GM12865 (cell line): ENCODE data around the gene CDH13.

ENCODE experiments used
- DNase-seq: peaks from one replicate; pipeline ENCODE4 v3.0.0; 2010; ENCODE audit warnings: low read depth
- H3K4me3 ChIP-seq: 2 replicates; pipeline ENCODE4 v1.5.1; 2011; ENCODE audit warnings: mild to moderate bottlenecking, low read depth, low read length, control low read depth
- CTCF ChIP-seq: IDR thresholded peaks from 2 replicates; pipeline ENCODE4 v1.5.1; 2011; ENCODE audit warnings: low read length, control low read depth, low read depth, inconsistent platforms; ENCODE audit not compliant: insufficient read depth; ENCODE audit errors: missing control alignments

CDH13 gene

GRCh38 chr16:83258366-83258928, 631.7 kb downstream of the CDH13 start:
- DNase-seq = no peak
- H3K4me3 ChIP-seq = no peak overlapping the region
- TF ChIP-seq CTCF = no peak

DNA sequence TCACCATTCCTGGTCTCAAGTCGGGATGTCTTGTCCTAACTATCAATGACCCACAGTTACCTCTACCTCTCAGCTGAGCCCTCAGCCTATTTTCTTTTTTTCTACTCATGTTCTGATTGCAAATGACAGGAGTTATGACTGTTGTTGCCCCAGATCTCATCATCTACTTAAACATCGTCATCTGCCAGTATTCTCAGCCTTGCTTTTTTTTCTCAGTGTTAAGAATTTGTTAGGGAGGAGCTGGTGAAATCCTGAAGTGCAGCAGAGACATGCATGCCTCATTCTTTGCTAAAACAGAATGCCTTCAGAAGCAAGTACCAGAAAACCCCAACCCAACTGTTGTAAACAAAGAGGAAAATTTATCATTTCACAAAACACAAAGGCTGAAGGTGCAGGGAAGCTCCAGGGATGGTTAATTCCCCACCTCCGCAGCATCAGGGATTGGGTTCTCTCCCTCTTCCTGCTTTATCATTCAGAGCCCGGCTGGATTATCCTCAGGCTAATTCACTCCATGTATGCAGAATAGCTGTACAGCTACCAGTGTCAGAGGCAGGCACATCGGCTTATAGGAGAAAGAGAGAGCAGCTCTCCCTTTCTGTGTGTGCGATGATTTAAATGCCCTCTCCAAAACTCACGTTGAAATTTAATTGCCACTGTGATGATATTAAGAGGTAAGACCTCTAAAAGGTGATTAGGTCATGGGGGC, 640.2 kb downstream of the CDH13 start:
- no peak overlapping the region for H3K4me3 ChIP-seq
- no peak for TF ChIP-seq CTCF
- DNase-seq = no peak

DNA sequence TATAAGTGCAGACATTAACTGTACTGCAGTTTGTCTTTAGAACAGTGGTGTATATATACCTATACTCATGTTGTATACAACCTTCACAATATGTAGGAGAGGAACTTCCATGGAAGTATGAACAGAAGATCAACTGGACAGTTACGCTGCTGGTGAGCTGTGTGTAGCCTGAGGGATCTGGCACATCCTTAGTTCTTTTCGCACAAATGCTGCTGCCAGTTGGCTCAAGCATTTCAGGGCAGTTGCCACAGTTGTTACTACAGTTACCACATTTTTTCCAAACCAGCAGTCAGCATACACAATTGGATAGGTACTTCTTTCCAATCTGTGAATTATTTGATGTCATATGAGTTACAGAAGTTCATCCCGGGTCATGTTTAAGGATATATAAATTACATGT, 641.4 kb downstream of the CDH13 start:
- no peak for TF ChIP-seq CTCF
- H3K4me3 ChIP-seq = no peak overlapping the region
- no peak for DNase-seq

GRCh38 chr16:83269048-83269447, 642.3 kb downstream of the CDH13 start:
- no peak for TF ChIP-seq CTCF
- H3K4me3 ChIP-seq = no peak overlapping the region
- no peak for DNase-seq

DNA sequence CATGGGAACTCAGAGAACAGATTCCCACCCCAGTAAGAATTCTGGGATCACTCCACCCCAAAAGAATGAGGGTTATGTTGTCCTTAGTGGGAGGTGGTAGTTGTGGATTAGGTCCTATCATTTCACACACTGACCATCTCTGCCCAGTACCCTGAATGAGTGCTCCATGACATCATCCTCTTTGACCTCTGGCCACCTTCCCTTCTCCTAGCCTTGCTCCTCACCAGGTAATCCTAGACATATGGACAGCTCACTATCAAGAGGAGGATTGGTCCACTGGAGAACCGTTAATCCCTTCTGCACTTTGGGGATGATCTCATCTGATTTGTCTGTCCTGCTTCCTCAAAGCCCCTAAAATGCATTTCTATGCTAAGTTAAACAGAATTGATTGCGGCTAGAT, 642.8 kb downstream of the CDH13 start:
- no peak for TF ChIP-seq CTCF

GRCh38 chr16:83270061-83270460, 643.3 kb downstream of the CDH13 start:
- H3K4me3 ChIP-seq = no peak overlapping the region
- no peak for DNase-seq
- TF ChIP-seq CTCF = no peak

More for the DNA sequence above, 642.8 kb downstream of the CDH13 start:
- no peak overlapping the region for H3K4me3 ChIP-seq
- DNase-seq = no peak

- no peak overlapping the region for H3K4me3 ChIP-seq
- TF ChIP-seq CTCF = no peak
- DNase-seq = no peak
Measured at GRCh38 chr16:83270640-83271039, 643.9 kb downstream of the CDH13 start.
